ENCODE data around the gene SRBD1. TPM values are rescaled to one million over a fixed set of nuclear protein-coding genes. Genes with fewer than 3 reads are reported as not detected.

The SRBD1 gene
- total RNA-seq, 1 experiment from 2014 or later: 16.5 TPM

DNA sequence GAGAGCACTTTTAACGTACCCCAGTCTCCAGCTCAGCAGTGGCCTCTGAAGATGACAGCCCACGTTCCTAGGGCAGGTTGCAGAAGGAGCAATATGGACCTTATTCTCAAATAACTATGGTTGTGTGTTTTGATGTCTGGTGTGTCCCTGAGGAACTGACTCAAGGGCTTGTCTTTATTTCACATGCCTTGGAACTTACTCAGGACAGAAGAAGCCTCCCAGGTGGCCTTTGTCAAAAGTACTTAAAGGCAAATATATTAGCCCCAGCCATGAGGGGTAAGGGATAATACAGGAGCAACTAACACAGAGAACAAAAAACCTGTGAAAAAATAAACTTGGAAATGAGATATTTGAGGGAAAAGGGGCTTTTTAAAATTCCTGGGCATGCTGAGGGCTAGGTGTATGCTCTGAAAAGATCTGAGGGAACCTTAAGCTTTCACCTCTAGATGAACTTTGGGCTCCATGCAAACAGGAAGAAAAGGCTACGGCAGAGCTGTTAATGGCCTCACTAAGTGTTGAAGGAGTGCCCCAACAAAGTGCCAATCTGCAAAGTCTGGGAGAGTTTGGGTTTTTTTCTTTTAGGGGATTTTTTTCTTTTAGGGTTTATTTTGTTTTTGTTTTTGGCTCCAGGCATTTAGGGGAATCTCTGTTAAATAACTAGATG is 40.3 kb downstream of the SRBD1 start:
- in situ Hi-C loops (cut with HindIII; ENCODE audit: low sequenced_read_pairs): no loop called here
- DNase-seq (ENCODE audit: low spot score): no peak

DNA sequence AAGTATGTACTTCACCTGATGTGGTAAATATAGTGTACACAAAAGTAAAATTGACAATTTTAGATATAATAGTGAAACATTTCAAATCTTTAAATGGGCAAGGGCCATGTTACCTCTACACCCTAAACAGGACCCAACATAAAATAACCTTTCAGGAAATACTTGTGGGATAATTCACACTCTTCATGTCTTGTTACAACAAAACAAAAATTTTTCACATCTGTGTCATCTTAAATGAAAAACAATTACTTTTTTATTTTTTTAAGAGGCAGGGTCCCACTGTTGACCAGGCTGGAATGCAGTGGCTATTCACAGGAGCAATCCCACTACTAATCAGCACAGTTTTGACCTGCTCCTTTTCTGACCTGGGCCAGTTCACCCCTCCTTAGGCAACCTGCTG is 42.1 kb downstream of the SRBD1 start:
- DNase-seq (ENCODE audit: low spot score): no peak
- in situ Hi-C loops (cut with HindIII; ENCODE audit: low sequenced_read_pairs): no loop called here

DNA sequence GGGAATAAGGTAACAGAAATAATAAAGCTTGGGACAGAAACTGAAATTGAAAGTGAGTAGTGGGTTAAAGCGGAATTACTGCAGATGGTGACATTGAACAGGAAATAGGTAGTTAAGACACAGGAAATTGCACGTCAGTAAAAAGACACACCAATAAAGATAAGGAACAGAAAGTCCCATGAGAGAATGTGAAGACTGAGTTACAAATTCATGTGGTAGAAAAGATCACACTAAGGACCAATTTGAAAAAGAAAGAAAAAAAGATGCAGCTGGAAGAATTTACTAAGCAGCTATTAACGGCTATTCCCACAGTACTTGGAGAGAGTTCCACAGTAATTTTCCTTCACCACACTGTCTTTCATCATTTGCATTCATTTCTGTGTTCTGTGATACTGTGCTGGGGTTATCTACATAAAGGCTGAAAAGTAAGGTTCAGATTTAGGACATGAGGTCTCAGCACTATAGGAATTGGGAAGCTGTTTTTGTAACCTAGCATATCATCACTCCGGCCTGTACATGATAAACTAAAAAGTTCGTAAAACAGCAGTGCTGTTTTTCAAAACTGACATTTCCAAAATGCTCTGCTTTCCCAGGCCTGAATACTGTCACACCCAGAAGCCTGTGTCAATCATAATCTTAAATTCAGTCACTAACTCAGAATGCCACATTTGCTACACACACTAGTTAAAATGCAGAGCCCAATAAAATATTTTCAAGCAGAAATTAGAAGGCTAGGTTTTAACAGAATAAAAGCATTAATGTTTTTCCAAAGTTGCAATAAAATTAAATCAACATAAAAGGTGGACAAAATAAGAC is 42.9 kb downstream of the SRBD1 start:
- no peak for DNase-seq (ENCODE audit: low spot score)
- in situ Hi-C loops (cut with HindIII; ENCODE audit: low sequenced_read_pairs): no loop called here

DNA sequence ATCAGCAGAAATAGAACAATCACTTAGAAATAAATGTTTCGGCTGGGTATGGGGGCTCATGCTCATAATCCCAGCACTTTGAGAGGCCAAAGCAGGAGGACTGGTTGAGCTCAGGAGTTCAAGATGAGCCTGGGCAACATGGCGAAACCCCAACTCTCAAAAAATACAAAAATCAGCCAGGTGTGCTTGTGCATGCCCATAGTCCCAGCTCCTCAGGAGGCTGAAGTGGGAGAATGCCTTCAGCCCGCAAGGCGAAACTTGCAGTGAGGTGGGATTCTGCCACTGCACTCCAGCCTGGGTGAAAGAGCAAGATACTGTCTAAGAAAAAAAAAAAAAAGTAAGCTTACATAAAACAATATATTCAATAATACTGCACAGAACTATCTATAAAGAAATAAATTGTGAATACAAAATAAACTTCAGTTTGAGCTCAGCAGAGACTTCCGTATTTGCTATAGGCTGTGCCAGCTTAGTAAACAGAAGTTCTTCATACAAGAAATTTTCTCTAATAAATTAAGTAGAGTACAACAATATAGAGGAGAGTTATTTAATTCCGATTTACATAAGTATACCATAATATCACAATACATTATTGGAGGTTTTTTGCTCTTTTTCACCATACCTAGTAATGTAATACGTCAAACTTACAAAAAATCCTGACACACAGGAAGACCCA is 43.6 kb downstream of the SRBD1 start:
- no peak for DNase-seq (ENCODE audit: low spot score)
- in situ Hi-C loops (cut with HindIII; ENCODE audit: low sequenced_read_pairs): no loop called here

DNA sequence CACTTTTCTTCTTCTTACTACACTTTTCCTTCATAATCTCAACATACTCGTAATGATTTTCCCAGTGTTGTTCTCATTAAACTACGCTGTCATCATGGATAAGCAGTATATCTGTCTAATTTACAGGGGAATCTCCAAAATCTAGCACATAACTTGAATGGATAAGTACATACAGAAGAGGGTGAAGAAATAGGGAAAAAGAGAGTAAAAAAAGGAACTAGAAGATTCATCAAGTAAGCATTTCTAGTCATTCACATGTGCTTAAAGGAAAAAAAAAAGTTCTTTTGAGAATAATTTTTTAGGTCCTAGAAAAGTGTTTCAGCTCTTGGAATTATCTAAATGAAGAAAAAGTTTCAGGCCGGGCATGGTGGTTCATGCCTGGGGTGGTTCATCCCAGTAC is 51.6 kb downstream of the SRBD1 start:
- in situ Hi-C loops (cut with HindIII; ENCODE audit: low sequenced_read_pairs): no loop called here
- DNase-seq (ENCODE audit: low spot score): no peak

DNA sequence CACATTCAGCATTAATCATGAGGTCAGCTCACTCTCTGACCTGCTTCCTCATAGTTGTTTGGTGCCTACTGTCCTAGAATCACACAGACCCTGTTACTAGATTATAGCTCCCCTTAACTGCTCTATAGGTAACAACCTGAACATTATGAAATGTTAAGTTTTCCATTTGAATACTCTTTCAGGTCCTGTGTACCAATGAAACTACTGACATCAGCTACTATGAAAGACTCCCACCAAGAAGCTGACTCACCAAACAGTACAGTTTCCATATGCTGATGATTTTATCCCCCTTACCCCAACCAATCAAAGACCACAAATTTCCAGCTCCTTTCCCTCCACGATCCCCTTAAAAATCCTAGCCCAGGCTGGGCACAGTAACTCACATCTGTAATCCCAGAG is 56.3 kb downstream of the SRBD1 start:
- in situ Hi-C loops (cut with HindIII; ENCODE audit: low sequenced_read_pairs): no loop called here

DNA sequence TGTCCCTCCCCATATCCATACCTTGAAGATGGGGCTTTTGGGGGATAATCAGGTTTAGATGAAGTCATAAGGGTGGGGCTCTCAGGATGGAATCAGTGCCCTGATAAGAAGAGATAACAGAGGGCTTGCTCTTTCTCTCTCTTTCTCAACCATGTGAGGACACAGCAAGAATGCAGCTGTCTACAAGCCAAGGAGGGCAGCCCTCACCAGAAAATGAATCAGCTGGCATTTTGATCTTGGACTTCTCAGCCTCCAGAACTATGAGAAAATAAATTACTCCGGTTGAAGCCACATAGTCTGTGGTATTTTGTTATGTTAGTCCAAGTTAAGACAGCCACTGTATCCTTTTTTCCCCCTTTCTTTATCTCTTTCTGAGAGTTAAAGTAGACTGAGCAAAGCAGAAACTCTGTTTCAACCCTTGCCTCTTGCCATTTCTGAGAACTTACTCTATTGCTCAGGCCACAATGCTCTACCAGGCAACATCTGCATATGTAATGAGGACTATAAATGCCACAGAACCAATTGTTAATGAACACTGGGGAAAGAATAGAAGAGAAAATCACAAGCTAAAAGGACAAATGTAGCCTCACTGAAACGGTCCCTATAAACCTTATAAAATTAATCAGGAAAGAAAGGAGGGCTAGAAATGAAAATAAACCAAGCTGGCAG is 56.9 kb downstream of the SRBD1 start:
- in situ Hi-C loops (cut with HindIII; ENCODE audit: low sequenced_read_pairs): no loop called here
- no peak for DNase-seq (ENCODE audit: low spot score)

More for the DNA sequence above, 56.3 kb downstream of the SRBD1 start:
- no peak for DNase-seq (ENCODE audit: low spot score)

DNA sequence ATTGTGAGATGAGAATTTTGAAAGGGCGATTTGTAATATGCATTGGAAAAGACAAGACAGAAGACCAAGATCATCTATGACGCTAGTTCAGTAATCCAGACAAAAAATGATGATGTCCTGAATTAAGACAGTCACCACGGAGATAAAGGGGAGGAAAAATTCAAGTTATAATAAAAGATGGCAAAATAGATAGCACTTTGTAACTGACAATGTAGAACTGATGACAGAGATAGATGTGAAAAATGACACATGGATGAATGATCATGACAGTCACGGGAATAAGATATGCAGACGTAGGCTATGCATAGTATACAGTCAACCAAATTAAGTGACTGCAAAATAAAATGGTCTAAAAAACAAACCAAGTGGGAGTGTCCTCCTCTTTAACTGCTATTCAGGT is 59.2 kb downstream of the SRBD1 start:
- in situ Hi-C loops (cut with HindIII; ENCODE audit: low sequenced_read_pairs): no loop called here

DNA sequence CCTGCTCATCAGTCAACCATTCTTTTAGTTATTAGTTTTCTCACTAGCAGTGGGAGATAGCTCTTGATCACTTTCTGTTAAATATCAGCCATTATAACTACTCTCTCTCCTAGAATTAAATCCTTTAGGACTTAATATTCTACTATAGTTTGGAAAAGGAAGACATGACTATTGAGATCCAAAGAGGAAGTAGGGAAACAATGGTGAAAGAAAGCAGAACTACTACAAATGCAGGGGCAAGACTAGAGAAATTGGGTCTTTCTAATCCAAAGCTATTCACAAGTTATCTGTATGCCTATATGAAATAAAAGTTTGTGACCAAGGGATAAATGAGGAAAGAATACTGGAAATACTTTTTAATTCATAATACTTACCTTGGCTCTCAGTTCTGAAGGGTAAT is 65.1 kb downstream of the SRBD1 start:
- DNase-seq (ENCODE audit: low spot score): no peak
- in situ Hi-C loops (cut with HindIII; ENCODE audit: low sequenced_read_pairs): no loop called here

More for the DNA sequence above, 59.2 kb downstream of the SRBD1 start:
- DNase-seq (ENCODE audit: low spot score): no peak

DNA sequence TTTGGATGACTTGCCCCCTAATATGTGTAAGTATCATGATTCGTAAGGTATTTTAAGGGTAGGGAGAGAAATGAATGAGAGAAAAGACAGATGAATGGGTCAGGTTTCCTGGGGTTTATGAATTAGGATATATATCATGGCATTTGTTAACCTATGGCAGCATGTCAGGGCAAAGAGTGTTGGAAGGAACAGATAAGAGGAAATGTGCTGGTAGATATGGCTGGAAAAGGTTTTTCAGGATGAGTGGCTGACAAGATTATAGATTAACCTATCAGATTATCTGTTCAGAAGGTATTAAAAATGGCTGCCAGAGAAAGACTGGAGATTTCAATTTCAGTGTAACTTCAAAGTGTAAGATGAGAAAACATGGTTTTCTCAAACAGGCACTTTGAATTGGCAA is 67.8 kb downstream of the SRBD1 start:
- in situ Hi-C loops (cut with HindIII; ENCODE audit: low sequenced_read_pairs): no loop called here

DNA sequence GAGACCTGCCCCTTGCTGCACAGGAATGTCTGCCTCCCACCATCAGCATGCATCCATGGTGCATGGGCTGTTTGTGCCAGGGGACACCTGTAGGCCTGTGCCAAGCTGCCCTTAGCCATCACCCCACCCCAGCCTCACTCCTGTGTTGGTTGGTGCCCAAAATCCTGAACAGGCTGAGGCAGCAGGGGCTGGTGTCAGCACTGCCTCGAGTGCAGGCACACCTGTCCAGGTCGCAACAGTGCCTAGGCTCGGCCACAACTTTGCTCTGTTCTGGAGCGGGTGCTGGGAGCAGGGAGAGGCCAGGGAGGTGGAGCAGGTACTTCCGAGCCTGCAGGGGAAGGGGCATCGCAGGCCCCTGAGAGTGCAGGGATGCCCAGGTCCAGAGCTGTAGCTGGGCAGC is 69.1 kb downstream of the SRBD1 start:
- in situ Hi-C loops (cut with HindIII; ENCODE audit: low sequenced_read_pairs): no loop called here
- no peak for DNase-seq (ENCODE audit: low spot score)

More for the DNA sequence above, 67.8 kb downstream of the SRBD1 start:
- DNase-seq (ENCODE audit: low spot score): no peak

DNA sequence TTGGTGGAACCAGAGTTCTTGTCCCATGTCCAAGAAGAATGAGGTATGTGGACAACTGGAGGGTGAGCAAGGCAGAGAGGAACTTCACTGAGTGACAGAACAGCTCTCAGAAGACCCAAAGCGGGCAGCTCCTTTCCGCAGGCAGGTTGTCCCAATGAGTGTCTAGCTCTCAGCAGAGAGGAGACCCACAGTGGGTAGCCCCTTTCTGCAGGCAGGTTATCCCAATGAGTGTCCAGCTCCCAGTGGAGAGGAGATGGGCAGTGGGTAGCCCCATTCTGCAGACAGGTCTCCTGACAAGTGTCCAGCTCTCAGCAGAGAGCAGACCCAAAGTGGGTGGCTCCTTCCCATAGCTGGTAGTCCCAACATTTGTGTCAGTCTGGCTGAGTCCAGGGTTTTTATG is 69.6 kb downstream of the SRBD1 start:
- no peak for DNase-seq (ENCODE audit: low spot score)
- in situ Hi-C loops (cut with HindIII; ENCODE audit: low sequenced_read_pairs): no loop called here

DNA sequence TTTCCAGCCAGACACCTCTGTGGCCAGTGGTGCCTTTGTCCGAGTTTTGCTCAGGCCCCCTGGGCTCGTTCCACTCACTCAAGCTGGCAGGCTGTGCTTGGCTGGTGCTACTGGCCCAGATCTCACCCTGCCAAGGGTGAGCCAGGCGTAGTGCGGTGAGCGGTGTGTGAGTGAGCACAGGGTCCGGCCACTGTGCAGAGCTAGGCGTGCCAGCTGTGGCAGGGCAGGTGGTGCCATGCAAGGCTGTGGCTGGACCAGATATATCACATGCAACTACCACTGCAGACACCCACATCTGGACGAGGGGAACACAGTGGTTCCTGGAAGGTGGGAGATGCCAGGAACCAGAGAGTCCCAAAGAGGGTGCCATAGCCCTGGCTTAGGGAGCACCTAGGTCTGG is 70.1 kb downstream of the SRBD1 start:
- in situ Hi-C loops (cut with HindIII; ENCODE audit: low sequenced_read_pairs): no loop called here
- no peak for DNase-seq (ENCODE audit: low spot score)

DNA sequence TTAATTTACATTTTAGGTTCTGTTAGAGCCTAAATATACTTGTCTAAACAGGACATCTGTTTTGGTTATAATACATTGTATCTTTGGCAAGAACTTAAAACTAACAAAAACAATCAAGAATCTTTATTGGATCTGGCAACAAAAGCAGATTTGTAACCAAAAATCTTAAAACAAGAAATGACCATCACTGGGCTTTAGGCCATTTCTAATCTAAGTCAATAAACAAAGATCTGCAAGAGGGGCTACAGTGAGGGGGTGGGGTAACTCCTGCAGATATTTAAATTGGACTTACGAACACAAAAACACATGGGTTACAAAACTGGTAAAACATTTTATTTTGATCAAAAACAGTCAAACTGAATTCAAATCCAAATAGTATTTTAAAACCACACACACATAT is 77.3 kb downstream of the SRBD1 start:
- in situ Hi-C loops (cut with HindIII; ENCODE audit: low sequenced_read_pairs): no loop called here
- DNase-seq (ENCODE audit: low spot score): no peak

DNA sequence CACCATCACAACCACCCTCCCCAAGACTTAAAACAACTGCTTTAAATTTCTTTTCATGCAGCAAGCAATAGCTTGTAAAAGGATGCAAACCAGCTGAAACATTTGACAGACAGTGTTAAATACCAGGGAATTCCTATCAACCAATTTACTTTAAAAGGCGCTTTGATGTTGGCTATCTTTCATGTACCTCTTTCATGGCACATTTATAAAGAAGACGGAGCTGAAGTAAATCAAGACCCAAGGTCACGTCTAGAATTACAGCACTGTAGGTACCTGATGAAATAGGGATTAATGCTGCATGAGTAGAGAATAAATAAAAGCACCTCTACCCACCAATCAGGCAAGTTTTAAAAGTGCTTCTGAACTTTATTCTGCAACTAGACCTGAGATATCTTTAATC is 78.9 kb downstream of the SRBD1 start:
- in situ Hi-C loops (cut with HindIII; ENCODE audit: low sequenced_read_pairs): no loop called here
- no peak for DNase-seq (ENCODE audit: low spot score)

DNA sequence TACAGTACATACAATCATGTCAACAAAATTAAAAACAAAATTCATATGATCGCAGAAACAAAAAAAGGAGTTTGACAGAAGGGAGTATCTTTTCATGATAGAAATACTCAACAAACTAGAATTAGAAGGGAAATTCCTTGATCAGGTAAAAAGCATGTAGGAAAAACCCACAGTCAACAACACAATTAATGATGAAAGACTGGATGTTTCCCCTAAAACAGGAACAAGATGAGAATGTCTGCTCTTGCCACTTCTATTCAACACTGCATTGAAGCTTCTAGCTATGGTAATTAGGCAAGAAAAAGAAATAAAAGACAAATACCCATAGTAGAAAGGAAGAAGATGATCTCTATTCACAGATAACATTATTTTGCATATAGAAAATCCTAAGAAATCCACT is 87.1 kb downstream of the SRBD1 start:
- in situ Hi-C loops (cut with HindIII; ENCODE audit: low sequenced_read_pairs): no loop called here
- no peak for DNase-seq (ENCODE audit: low spot score)

DNA sequence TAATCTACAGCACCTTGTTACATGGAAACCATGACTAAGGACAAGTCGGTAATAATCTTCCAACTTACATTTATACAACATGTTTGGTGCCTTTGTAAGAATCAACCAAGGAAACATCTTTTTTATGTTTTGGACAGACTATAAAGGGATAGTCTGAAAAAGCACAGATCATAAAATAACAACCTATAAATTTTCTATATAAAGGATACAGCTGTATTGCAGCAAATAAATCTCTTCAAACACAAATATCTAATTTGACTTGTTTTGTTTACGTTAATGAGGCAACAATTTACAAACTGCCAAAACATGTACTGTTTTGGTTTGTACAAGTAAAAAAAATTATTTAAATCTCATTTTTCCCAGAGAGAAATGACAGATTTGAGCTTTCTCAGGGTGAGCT is 92.5 kb downstream of the SRBD1 start:
- in situ Hi-C loops (cut with HindIII; ENCODE audit: low sequenced_read_pairs): no loop called here
- DNase-seq (ENCODE audit: low spot score): no peak

DNA sequence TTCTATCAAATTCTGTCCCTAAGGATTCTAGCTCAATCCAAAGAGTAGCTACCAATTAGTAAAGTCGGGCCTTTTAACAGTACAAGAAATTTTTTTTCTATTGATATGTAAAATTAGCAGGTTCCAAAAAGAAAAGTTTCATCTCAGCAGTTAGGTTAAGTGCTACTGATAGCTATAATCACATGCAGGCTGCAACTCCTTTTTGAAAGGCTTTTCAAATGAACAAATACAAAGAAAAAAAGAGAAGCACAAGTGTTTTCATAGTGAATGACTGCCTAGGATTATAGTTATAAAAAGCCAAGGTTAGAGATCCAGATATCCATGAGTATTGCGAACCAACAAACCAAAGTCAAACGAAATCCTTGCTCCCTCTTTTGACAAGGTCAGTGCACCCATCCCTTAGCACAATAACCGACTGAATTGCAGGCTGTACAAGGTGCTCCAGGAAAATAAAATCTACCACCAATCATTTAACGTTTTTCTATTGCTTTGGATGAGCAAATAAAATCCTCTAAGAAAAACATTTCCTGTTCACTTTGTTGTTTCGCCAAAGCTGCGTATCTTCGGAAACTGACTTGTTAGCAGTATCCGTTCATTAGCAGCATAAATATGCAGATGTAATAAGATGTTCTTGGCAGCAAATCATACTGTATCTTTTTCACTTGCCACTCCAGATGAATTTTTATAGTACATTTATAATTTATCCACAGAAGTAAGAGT is 100.2 kb downstream of the SRBD1 start:
- in situ Hi-C loops (cut with HindIII; ENCODE audit: low sequenced_read_pairs): no loop called here
- DNase-seq (ENCODE audit: low spot score): no peak

DNA sequence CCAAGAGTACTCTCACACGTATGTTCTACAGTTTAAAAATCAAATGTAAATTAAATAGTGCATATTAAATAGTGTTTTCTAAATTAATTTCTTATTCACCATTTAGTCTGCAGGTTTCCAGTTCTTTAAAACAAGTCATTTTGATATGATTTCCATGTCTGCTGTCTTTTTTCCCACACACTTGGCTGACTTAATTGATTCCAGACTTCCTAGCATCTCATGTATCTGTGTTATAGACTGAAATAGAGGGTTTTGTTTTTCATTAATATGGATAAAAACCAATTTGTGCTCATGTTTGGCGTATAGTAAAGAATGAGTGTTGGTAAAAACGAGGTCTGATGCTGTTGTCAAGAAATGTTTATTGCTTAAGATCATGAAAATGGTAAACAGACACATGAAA is 104.3 kb downstream of the SRBD1 start:
- in situ Hi-C loops (cut with HindIII; ENCODE audit: low sequenced_read_pairs): no loop called here
- DNase-seq (ENCODE audit: low spot score): no peak

All from G401 (cell line).